GM10248 (cell line): ENCODE results near the gene TRMT1L.

ENCODE experiments used
- CTCF ChIA-PET: fragments of 300-600 bp; sonication (Branson Sonifier 250); formaldehyde crosslinking; extraction: SDS; loops from one replicate; lab custom pipeline; 2021; ENCODE audit warnings: antibody characterized with exemption; lab: Yijun Ruan, JAX
- POLR2A ChIA-PET: fragments of 350-650 bp; sonication (Branson Sonifier 250); formaldehyde crosslinking; extraction: SDS; loops from one replicate; lab custom pipeline; 2020; ENCODE audit warnings: antibody characterized with exemption; lab: Yijun Ruan, JAX
- DNase-seq: peaks from one replicate; pipeline ENCODE4 v3.0.0; 2012; ENCODE audit errors: extremely low spot score
- TF ChIP-seq, protein P1 (sequence below): IDR thresholded peaks from 2 replicates; pipeline ENCODE4 v1.5.1; 2012; ENCODE audit warnings: mild to moderate bottlenecking, low read depth; ENCODE audit errors: extremely low read depth, missing control alignments, control extremely low read depth

TRMT1L gene

DNA sequence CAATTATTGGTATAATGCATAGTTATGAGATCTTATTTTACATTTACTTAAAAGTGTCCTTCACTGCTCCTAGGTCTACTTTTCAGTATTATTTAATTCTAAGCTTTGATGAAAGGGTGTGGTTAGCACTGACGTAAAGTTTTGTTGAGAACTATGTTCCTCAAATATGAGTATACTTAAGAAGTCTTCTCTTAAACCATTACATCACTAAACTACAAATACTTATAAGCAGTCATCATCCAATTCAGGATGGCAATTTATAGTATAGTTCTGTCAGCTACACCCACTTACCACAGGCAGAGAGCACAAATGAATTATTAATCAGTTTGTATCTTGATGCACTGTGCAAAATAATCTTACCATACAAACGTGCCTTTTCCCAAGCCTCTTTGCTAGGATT, 27.0 kb downstream of the TRMT1L start:
- ChIA-PET CTCF (no interaction called here), POLR2A (no interaction called here)
- TF ChIP-seq, protein P1, sequence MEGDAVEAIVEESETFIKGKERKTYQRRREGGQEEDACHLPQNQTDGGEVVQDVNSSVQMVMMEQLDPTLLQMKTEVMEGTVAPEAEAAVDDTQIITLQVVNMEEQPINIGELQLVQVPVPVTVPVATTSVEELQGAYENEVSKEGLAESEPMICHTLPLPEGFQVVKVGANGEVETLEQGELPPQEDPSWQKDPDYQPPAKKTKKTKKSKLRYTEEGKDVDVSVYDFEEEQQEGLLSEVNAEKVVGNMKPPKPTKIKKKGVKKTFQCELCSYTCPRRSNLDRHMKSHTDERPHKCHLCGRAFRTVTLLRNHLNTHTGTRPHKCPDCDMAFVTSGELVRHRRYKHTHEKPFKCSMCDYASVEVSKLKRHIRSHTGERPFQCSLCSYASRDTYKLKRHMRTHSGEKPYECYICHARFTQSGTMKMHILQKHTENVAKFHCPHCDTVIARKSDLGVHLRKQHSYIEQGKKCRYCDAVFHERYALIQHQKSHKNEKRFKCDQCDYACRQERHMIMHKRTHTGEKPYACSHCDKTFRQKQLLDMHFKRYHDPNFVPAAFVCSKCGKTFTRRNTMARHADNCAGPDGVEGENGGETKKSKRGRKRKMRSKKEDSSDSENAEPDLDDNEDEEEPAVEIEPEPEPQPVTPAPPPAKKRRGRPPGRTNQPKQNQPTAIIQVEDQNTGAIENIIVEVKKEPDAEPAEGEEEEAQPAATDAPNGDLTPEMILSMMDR = no peak
- no peak for DNase-seq

DNA sequence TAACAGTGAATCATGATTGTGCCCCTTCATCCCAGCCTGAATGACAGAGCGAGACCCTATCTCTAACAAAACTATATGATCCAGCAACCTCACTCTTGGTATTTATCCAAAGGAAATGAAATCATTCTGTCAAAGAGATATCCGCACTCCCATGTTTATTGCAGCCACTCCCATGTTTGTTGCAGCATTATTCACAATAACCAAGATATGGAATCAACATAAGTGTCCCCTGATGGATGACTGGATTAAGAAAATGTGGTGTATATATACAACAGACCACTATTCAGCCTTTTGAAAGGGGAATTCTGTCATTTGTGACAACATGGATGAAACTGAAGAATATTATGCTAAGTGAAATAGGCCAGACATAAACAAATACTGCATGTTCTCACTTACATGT, 44.4 kb downstream of the TRMT1L start:
- CTCF ChIA-PET = interaction anchor here (0.9 kb wide), 1 partner anchor 45 kb away, joined by 3 read pairs; the partner anchor contains the start of genes SWT1 and TRMT1L
- TF ChIP-seq, protein P1 = no peak
- POLR2A ChIA-PET = no interaction called here
- no peak for DNase-seq

DNA sequence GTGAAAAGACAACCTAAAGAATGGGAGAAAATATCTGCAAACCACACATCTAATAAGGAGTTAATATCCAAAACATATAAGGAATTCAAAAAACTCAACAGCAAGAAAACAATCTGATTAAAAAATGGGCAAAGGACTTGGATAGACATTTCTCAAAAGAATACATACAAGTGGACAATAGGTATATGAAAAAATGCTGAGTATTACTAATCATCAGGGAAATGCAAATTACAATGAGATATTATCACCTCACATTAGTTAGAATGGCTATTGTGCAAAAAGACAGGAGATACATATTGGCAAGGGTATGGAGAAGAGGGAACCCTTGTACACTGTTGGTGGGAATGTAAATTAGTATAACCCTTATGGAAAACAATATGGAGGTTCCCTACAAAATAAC, 44.9 kb downstream of the TRMT1L start:
- no peak for DNase-seq
- TF ChIP-seq, protein P1 = no peak
- ChIA-PET CTCF (interaction anchor here (0.9 kb wide), 1 partner anchor 45 kb away, joined by 3 read pairs; the partner anchor contains the start of genes SWT1 and TRMT1L), POLR2A (no interaction called here)

DNA sequence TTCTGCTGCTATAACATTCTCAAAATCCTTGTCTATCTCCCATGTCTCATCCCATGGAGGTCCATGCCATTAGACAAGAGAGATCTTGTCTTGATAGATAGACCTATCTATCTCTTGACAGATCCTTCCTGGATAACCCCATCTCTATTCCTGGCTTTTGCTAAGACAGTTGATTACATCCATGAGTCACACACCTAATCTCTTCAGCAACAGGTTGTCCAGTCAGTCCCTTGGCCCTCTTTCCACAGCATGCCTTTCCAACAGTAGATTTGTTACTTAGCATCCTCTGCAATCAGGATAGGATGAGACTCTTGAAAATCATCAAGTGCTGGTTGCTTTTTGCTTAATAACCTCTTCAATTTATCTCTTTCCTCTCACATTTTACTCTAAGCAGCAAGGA, 46.6 kb downstream of the TRMT1L start:
- POLR2A ChIA-PET = no interaction called here
- TF ChIP-seq, protein P1 = no peak
- no peak for DNase-seq
- CTCF ChIA-PET = interaction anchor here (1.2 kb wide), 1 partner anchor 16 kb away, joined by 3 read pairs; no protein-coding TSS in a partner anchor

DNA sequence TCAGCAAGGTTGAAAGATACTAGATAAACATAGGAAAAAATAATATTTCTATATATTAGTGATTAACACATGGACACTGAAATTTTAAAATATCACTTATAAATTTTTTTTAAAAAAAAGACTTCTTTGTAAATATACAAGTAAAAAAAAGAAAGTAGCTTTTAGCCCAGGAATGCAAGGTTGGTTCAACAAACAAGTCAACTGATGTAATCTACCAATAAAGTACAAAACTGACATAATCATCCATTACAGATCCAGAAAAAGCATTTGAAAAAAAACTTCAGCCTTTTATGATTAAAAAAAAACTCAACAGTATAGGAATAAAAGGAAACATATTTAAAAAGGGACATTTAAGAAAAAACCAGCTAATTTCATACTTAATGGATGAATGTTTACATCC, 48.4 kb downstream of the TRMT1L start:
- ChIA-PET POLR2A (no interaction called here), CTCF (no interaction called here)
- no peak for DNase-seq
- TF ChIP-seq, protein P1 = no peak

DNA sequence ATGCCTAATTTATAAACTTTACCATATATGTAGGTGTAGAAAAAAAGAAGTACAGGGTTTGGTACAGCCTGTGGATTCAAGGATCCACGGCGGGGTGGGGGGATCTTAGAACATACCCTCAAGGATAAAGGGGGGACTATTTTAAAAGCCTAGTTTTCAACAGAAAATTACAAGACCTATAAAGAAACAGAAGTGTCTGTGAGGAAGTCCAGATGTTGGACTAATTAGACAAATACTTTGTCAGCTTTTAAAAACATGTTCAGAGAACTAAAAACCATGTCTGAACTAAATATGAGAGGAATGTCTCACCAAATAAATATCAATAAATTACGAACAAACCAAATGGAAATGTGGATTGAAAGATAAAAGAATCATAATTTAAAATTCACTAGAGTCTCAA, 51.6 kb downstream of the TRMT1L start:
- CTCF ChIA-PET = interaction anchor here (1.0 to 1.1 kb wide), 2 partner anchors 11 to 65 kb away, joined by 3 read pairs; no protein-coding TSS in a partner anchor
- TF ChIP-seq, protein P1 = no peak
- POLR2A ChIA-PET = no interaction called here
- no peak for DNase-seq
